SK-N-MC (cell line): ENCODE data around the gene TNNT2.

Experiments
- DNase-seq: peaks from one replicate; pipeline ENCODE4 v3.0.0-alpha.2; 2011; ENCODE audit warnings: low read depth, low spot score
- H3K27ac ChIP-seq: fragments of 200-600 bp; sonication (generic); 2 replicates; pipeline ENCODE4 v1.5.1; 2016; ENCODE audit warnings: mixed run types
- H3K36me3 ChIP-seq: fragments of 200-600 bp; sonication (generic); 2 replicates; pipeline ENCODE4 v1.6.1; 2017; ENCODE audit warnings: antibody characterized with exemption, low read length, mixed read lengths; ENCODE audit not compliant: insufficient read depth
- H3K4me3 ChIP-seq: fragments of 200-600 bp; sonication (generic); 2 replicates; pipeline ENCODE4 v1.5.1; 2016
- H3K9ac ChIP-seq: fragments of 200-600 bp; sonication (generic); 2 replicates; pipeline ENCODE4 v1.8.0; 2017; ENCODE audit warnings: mixed run types, mixed read lengths; ENCODE audit not compliant: insufficient read length
- H3K9me3 ChIP-seq: fragments of 200-600 bp; sonication (generic); 2 replicates; pipeline ENCODE4 v1.6.1; 2017; ENCODE audit warnings: low read depth, mild to moderate bottlenecking, antibody characterized with exemption, low read length, moderate library complexity, mixed read lengths
- EZH2 ChIP-seq: fragments of 200-600 bp; sonication (generic); IDR thresholded peaks from one replicate; pipeline ENCODE4 v1.6.1; 2017; ENCODE audit warnings: antibody characterized with exemption
- FOXP2 ChIP-seq: optimal IDR thresholded peaks from 2 replicates; pipeline ENCODE3; 2011; ENCODE audit warnings: mild to moderate bottlenecking, moderate library complexity; ENCODE audit not compliant: insufficient read depth; ENCODE audit errors: extremely low read length, control extremely low read depth
- POLR2AphosphoS5 ChIP-seq: IDR thresholded peaks from 2 replicates; pipeline ENCODE4 v1.6.1; 2012; ENCODE audit warnings: mild to moderate bottlenecking, low read depth, low read length, borderline replicate concordance

TNNT2 gene

GRCh38 chr1:201377611-201378092, at the start of gene TNNT2:
Gene TNNT2, minus strand, starts transcription at chr1:201377680. Its CDS starts 4,426 bp downstream, at chr1:201373254.
- no peak for DNase-seq
- TF ChIP-seq EZH2 = no peak
- no peak for TF ChIP-seq POLR2AphosphoS5
- no peak for TF ChIP-seq FOXP2
- no peaks in the 10 kb centered on the region for H3K9me3 ChIP-seq
- H3K36me3 ChIP-seq = no peaks in the 10 kb centered on the region
- no peak within 1 kb of the TSS for H3K9ac ChIP-seq
- H3K4me3 ChIP-seq = no peak within 1 kb of the TSS
- H3K27ac ChIP-seq = no peak within 1 kb of the TSS

- no peaks in the 10 kb centered on the region for H3K36me3 ChIP-seq
- no peak overlapping the region for H3K9ac ChIP-seq
- TF ChIP-seq EZH2 (no peak), FOXP2 (no peak), POLR2AphosphoS5 (no peak)
- no peak overlapping the region for H3K27ac ChIP-seq
- no peak for DNase-seq
- no peak overlapping the region for H3K4me3 ChIP-seq
- H3K9me3 ChIP-seq = no peaks in the 10 kb centered on the region
These were observed 49.2 kb upstream of the TNNT2 start for GRCh38 chr1:201426479-201427310.

- H3K4me3 ChIP-seq = no peak overlapping the region
- H3K9me3 ChIP-seq = no peaks in the 10 kb centered on the region
- TF ChIP-seq POLR2AphosphoS5 = no peak
- TF ChIP-seq FOXP2 = no peak
- no peak for TF ChIP-seq EZH2
- no peak overlapping the region for H3K27ac ChIP-seq
- H3K36me3 ChIP-seq = no peaks in the 10 kb centered on the region
- no peak for DNase-seq
- no peak overlapping the region for H3K9ac ChIP-seq
These were observed 46.7 kb upstream of the TNNT2 start for GRCh38 chr1:201424146-201424545.

GRCh38 chr1:201423655-201424054, 46.2 kb upstream of the TNNT2 start:
- no peaks in the 10 kb centered on the region for H3K9me3 ChIP-seq
- TF ChIP-seq FOXP2 = no peak
- TF ChIP-seq EZH2 = no peak
- no peak for TF ChIP-seq POLR2AphosphoS5
- no peak overlapping the region for H3K4me3 ChIP-seq
- no peak overlapping the region for H3K9ac ChIP-seq
- no peaks in the 10 kb centered on the region for H3K36me3 ChIP-seq
- H3K27ac ChIP-seq = no peak overlapping the region
- DNase-seq = no peak

GRCh38 chr1:201422436-201423030, 45.1 kb upstream of the TNNT2 start:
- no peak overlapping the region for H3K4me3 ChIP-seq
- H3K36me3 ChIP-seq = no peaks in the 10 kb centered on the region
- DNase-seq = no peak
- no peak for TF ChIP-seq POLR2AphosphoS5
- TF ChIP-seq FOXP2 = no peak
- TF ChIP-seq EZH2 = no peak
- no peak overlapping the region for H3K9ac ChIP-seq
- no peak overlapping the region for H3K27ac ChIP-seq
- no peaks in the 10 kb centered on the region for H3K9me3 ChIP-seq

- H3K36me3 ChIP-seq = no peaks in the 10 kb centered on the region
- no peak overlapping the region for H3K27ac ChIP-seq
- no peaks in the 10 kb centered on the region for H3K9me3 ChIP-seq
- no peak for TF ChIP-seq POLR2AphosphoS5
- no peak for TF ChIP-seq EZH2
- TF ChIP-seq FOXP2 = no peak
- DNase-seq = no peak
- no peak overlapping the region for H3K4me3 ChIP-seq
- no peak overlapping the region for H3K9ac ChIP-seq
These were observed 44.5 kb upstream of the TNNT2 start for GRCh38 chr1:201422026-201422425.

GRCh38 chr1:201421041-201421440, 43.6 kb upstream of the TNNT2 start:
- no peaks in the 10 kb centered on the region for H3K9me3 ChIP-seq
- no peak overlapping the region for H3K9ac ChIP-seq
- no peak overlapping the region for H3K4me3 ChIP-seq
- TF ChIP-seq EZH2 = no peak
- TF ChIP-seq POLR2AphosphoS5 = no peak
- no peak for TF ChIP-seq FOXP2
- no peak overlapping the region for H3K27ac ChIP-seq
- no peaks in the 10 kb centered on the region for H3K36me3 ChIP-seq
- DNase-seq = no peak

GRCh38 chr1:201420608-201421002, 43.1 kb upstream of the TNNT2 start:
- no peak overlapping the region for H3K4me3 ChIP-seq
- TF ChIP-seq EZH2 = no peak
- no peak for TF ChIP-seq POLR2AphosphoS5
- TF ChIP-seq FOXP2 = no peak
- no peak overlapping the region for H3K27ac ChIP-seq
- no peaks in the 10 kb centered on the region for H3K9me3 ChIP-seq
- H3K9ac ChIP-seq = no peak overlapping the region
- H3K36me3 ChIP-seq = no peaks in the 10 kb centered on the region
- DNase-seq = no peak
